Ovary (tissue), 9 donors: Measurements from ENCODE around the gene AFAP1. TPM values are rescaled to one million over a fixed set of nuclear protein-coding genes. Genes with fewer than 3 reads are reported as not detected.

Experiments used
- DNase-seq, 5 donors: peaks; one replicate each; pipeline ENCODE4 v3.0.0-alpha.2; 2019 to 2020
- H3K27ac ChIP-seq, 2 donors: fragments of 200-600 bp; one replicate each; pipeline versions ENCODE4 v1.5.1 to v1.8.0; 2019 to 2022
- H3K27me3 ChIP-seq: fragments of 200-600 bp; one replicate; pipeline ENCODE4 v1.8.0; 2022
- H3K36me3 ChIP-seq: fragments of 200-600 bp; sonication (generic); one replicate; pipeline ENCODE4 v1.5.1; 2019
- H3K4me1 ChIP-seq: one replicate; pipeline ENCODE4 v1.8.1; 2013; ENCODE audit warnings: mild to moderate bottlenecking, moderate library complexity; ENCODE audit not compliant: insufficient read depth
- H3K4me3 ChIP-seq: fragments of 200-600 bp; sonication (generic); one replicate; pipeline ENCODE4 v1.5.1; 2017
- H3K9me3 ChIP-seq, 2 donors: fragments of 200-600 bp in 1 of 2; sonication (generic) in 1 of 2; one replicate each; pipeline versions ENCODE4 v1.5.1 to v1.8.1; 2013 to 2019; ENCODE audit warnings: mild to moderate bottlenecking in 1 of 2, moderate library complexity in 1 of 2
- EP300 ChIP-seq: sonication (generic); formaldehyde crosslinking; IDR thresholded peaks from one replicate; pipeline ENCODE4 v1.6.1; 2017; ENCODE audit warnings: antibody characterized with exemption
- POLR2A ChIP-seq: fragments of 450-650 bp; IDR thresholded peaks from one replicate; pipeline ENCODE4 v1.6.1; 2017; ENCODE audit warnings: antibody characterized with exemption, mild to moderate bottlenecking, moderate library complexity
- WGBS, 3 donors: extraction: QIAGEN DNeasy Blood & Tissue Kit in 1 of 3; methylation state at CpG; one replicate each; pipeline versions ENCODE4 v1.1.5 to v1.1.7; 2013 to 2017; 5-methylcytosine and 5-hydroxymethylcytosine counted together
- intact Hi-C, 4 donors: fragments of 100-400 bp; cut with DNase I; formaldehyde crosslinking; loops; one replicate each; pipeline versions ENCODE4 v1.11.0 to v1.15.1; 2022 to 2023
- polyA plus RNA-seq, 2 donors: library from polyadenylated mRNA; stranded (reverse); fragments of 200-250 nt in 1 of 2; fragments of 350-450 nt in 1 of 2; fragmentation: Illumina TruSeq in 1 of 2; extraction: RNeasy Lipid Tissue Mini Kit (QIAGEN cat#74804) in 1 of 2; gene quantifications; one replicate each; pipeline ENCODE4 v1.2.3, GENCODE V29; 2013 to 2014
- total RNA-seq, 7 donors: library from RNA; depleted of rRNA in 2 of 7; stranded (reverse); fragments of >200 nt in 2 of 7; fragmentation: NEBNext Ultra II Directional in 3 of 7; extraction: Animal tissue kit (Norgen Biotek cat#: 25700) in 3 of 7; gene quantifications; one replicate each; pipeline versions ENCODE4 v1.1.0 to v1.2.4, GENCODE V29; 2016 to 2023
- TF ChIP-seq, protein P1 (sequence below), 3 donors: fragments of 450-650 bp in 2 of 3; fragments of 200-600 bp in 1 of 3; IDR thresholded peaks; one replicate each; pipeline versions ENCODE4 v1.5.1 to v1.8.0; 2016 to 2022; ENCODE audit warnings: antibody characterized with exemption in 3 of 3, mild to moderate bottlenecking in 1 of 3
- donor health status: DM: no; HTN: no; CAD: no; lungs with moderate emphysema.
- donor health status: DM: no; HTN: no; CAD: no.
- donor health status: Bipolar disorder and iron deficiency.
- donor health status: DM: yes; HTN: yes; CAD: no.
- donor health status: DM: no; HTN: no; CAD: no.
- donor health status: DM: yes; HTN: yes; CAD: no.

The AFAP1 gene
- total and polyA plus RNA-seq, 9 donors, result 8.6 to 42.3 (median 23.0) TPM

DNA sequence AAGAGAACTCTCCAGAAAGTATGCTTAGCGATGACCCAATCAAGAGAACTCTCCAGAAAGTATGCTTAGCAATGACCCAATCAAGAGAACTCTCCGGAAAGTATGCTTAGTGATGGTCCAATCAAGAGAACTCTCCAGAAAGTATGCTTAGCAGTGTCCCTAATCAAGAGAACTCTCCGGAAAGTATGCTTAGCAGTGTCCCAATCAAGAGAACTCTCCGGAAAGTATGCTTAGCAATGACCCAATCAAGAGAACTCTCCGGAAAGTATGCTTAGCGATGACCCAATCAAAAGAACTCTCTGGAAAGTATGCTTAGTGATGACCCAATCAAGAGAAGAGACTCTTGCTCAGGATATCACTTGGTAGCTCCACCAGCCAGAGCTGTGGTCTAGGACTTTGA is 92.5 kb downstream of the AFAP1 start:
- no peaks in the 10 kb centered on the region for H3K9me3 ChIP-seq
- H3K36me3 ChIP-seq, result no peaks in the 10 kb centered on the region
- TF ChIP-seq POLR2A, result no peak
- TF ChIP-seq, protein P1, sequence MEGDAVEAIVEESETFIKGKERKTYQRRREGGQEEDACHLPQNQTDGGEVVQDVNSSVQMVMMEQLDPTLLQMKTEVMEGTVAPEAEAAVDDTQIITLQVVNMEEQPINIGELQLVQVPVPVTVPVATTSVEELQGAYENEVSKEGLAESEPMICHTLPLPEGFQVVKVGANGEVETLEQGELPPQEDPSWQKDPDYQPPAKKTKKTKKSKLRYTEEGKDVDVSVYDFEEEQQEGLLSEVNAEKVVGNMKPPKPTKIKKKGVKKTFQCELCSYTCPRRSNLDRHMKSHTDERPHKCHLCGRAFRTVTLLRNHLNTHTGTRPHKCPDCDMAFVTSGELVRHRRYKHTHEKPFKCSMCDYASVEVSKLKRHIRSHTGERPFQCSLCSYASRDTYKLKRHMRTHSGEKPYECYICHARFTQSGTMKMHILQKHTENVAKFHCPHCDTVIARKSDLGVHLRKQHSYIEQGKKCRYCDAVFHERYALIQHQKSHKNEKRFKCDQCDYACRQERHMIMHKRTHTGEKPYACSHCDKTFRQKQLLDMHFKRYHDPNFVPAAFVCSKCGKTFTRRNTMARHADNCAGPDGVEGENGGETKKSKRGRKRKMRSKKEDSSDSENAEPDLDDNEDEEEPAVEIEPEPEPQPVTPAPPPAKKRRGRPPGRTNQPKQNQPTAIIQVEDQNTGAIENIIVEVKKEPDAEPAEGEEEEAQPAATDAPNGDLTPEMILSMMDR (IDR thresholded peaks at IDR 0.05), result no peak
- no peak for TF ChIP-seq EP300
- H3K4me1 ChIP-seq, result peaks cover 16% of the 10 kb centered on the region
- no peak for DNase-seq
- H3K27ac ChIP-seq, result no peak overlapping the region
- intact Hi-C loops, result no loop called here
- 84 to 98% (median 88%) methylated on average over 6 of the region's 6 CpGs for WGBS, 3 donors
- H3K27me3 ChIP-seq, result no peaks in the 10 kb centered on the region
- H3K4me3 ChIP-seq, result no peak overlapping the region

DNA sequence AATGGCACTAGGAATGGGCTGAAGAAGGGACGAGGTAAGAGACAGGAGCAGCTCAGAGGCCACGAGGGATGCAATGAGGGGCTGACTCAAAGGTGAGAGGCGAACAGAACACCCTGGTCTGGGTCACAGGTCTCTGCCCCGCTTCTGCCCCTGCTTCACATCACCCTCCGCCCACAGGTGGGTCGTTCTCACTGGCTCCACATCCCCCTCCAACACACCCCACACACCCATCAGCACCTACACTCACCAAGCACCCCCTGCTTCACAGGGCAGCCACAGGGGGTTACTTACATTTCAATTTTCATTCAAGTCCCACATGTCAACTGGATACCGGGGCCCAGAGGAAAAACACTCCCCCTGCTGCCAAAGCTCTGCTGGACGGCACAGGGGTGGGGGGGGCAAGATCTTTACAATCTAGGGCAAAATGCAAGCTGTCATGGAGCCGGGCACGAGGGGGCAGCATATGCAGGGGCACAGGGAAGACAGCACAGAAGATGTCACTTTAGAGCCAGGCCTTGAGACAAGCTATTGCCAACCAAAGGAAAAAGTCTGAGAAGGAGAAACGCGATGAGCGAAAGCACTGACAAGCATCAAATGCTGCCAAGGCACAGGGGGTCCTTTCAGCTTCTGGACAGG is 94.0 kb downstream of the AFAP1 start:
- Histone ChIP-seq H3K4me1 (peaks cover 18% of the 10 kb centered on the region), H3K27me3 (no peaks in the 10 kb centered on the region), H3K4me3 (no peak overlapping the region), H3K9me3 (no peaks in the 10 kb centered on the region), H3K27ac (no peak overlapping the region), H3K36me3 (no peaks in the 10 kb centered on the region)
- DNase-seq, result no peak
- intact Hi-C loops, result no loop called here
- 85 to 88% (median 87%) methylated on average over 13 of the region's 13 CpGs for WGBS, 3 donors
- TF ChIP-seq EP300, result no peak
- TF ChIP-seq, protein P1 (IDR thresholded peaks at IDR 0.05), result no peak
- no peak for TF ChIP-seq POLR2A

DNA sequence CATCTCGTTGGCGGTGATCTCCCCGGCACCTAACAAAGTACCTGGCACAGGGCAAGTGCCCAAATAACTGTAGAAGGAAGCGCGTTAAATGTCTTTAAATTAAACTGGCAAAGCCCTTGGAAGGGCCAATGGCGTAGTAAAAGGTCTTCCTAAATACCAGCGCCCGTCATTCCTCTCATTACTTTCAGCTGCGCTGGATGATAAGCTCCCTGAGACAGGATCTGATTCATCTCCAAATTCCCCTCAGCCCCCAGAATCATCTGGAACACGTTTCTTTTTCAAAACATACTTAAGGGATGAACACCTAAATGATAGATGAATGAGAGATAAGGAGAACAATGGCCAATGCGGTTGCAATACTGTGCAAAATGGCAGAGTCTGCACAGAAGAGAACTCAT is 95.1 kb downstream of the AFAP1 start:
- Histone ChIP-seq H3K27ac (no peak overlapping the region), H3K27me3 (no peaks in the 10 kb centered on the region), H3K9me3 (no peaks in the 10 kb centered on the region), H3K4me1 (peaks cover 18% of the 10 kb centered on the region), H3K4me3 (no peak overlapping the region), H3K36me3 (no peaks in the 10 kb centered on the region)
- DNase-seq, result no peak
- WGBS, 3 donors, result 64 to 76% (median 73%) methylated on average over 11 of the region's 11 CpGs
- intact Hi-C loops, result loop anchor here in 1 of 4 donors (5.0 kb wide), 1 partner anchor 37 kb away; no protein-coding TSS in a partner anchor
- TF ChIP-seq EP300, result no peak
- no peak for TF ChIP-seq POLR2A

DNA sequence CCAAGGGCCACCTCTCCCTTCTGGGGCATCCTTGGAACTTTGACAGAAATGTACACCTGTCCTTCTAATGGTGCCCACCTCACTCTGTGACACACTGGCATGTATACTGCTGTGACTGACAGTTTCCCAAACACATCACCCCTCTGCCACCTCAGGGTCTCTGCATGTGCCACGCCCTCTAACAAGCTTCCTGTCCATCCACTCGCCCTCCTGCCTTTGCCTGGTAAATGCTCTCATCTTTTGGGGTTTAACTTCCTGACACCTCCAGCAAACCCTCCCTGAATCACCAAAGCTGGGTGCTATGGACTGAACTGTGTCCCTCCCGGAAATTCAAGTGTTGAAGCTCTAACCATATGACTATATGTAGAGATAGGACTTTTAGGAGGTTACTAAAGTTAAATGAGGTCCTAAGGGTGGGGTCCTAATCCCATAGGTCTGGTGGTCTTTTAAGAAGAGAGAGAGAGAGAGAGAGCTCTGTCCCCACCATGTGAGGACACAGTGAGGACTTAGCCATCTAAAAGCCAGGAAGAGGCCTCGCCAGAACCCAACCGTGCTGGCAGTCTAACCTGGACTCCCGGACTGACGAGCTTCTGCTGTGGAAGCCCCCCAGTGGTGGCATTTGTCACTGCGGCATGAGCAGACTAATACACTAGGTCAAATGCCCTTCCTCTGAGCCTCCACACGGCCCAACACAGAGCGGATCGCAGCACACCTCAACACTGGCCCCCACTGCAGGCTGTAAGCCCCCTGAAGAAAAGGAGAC is 95.6 kb downstream of the AFAP1 start:
- peaks cover 18% of the 10 kb centered on the region for H3K4me1 ChIP-seq
- no peak overlapping the region for H3K4me3 ChIP-seq
- TF ChIP-seq, protein P1 (IDR thresholded peaks at IDR 0.05), result peak; percentile 30 to 62 (median 62)
- TF ChIP-seq POLR2A, result no peak
- no peak for TF ChIP-seq EP300

More for the DNA sequence above, 95.6 kb downstream of the AFAP1 start:
- intact Hi-C loops, result loop anchor here in 1 of 4 donors (5.0 kb wide), 1 partner anchor 37 kb away; no protein-coding TSS in a partner anchor
- WGBS, 3 donors, result 59 to 64% (median 64%) methylated on average over 11 of the region's 11 CpGs
- H3K9me3 ChIP-seq, result no peaks in the 10 kb centered on the region
- no peaks in the 10 kb centered on the region for H3K27me3 ChIP-seq
- H3K36me3 ChIP-seq, result no peaks in the 10 kb centered on the region
- peak overlapping the region; percentile 75 to 79 for H3K27ac ChIP-seq
- DNase-seq, result peak; percentile 69 to 86 (median 79)
